AG04450 (cell line): ENCODE data around the gene MATN3. TPM values are rescaled to one million over a fixed set of nuclear protein-coding genes. Genes with fewer than 3 reads are reported as not detected.

Experiments used
- CTCF ChIA-PET: fragments of 300-600, 350-600 bp; formaldehyde crosslinking; extraction: SDS; loops from one replicate; lab custom pipeline; 2022; ENCODE audit warnings: antibody characterized with exemption, inconsistent platforms; lab: Charles Lee
- POLR2A ChIA-PET: fragments of 350-600 bp; formaldehyde crosslinking; extraction: SDS; loops from one replicate; lab custom pipeline; 2021; ENCODE audit warnings: antibody characterized with exemption, inconsistent platforms; lab: Yijun Ruan, JAX
- DNase-seq: peaks from one replicate; pipeline ENCODE4 v3.0.0-alpha.2; 2011; ENCODE audit warnings: low read depth, low spot score
- H3K27ac ChIP-seq: one replicate; pipeline ENCODE4 v1.5.1; 2012; ENCODE audit warnings: low read depth, low read length, control low read depth
- H3K27me3 ChIP-seq: one replicate; pipeline ENCODE4 v1.6.0; 2012; ENCODE audit warnings: low read length; ENCODE audit not compliant: control insufficient read depth, insufficient read depth
- H3K4me3 ChIP-seq: 2 replicates; pipeline ENCODE4 v1.5.1; 2011; ENCODE audit warnings: mild to moderate bottlenecking, low read depth, low read length, control low read depth
- H3K9me3 ChIP-seq: 2 replicates; pipeline ENCODE4 v1.5.1; 2012; ENCODE audit warnings: low read length; ENCODE audit not compliant: control insufficient read depth, insufficient read depth
- polyA plus RNA-seq: library from polyadenylated mRNA; depleted of rRNA; stranded (reverse); fragments of >200 nt; gene quantifications from 2 replicates; pipeline ENCODE4 v1.2.3, GENCODE V29; 2011
- TF ChIP-seq, protein P1 (sequence below): IDR thresholded peaks from 2 replicates; pipeline ENCODE4 v1.5.1; 2011; ENCODE audit warnings: low read depth, low read length, control low read depth, inconsistent platforms

MATN3 gene
- polyA plus RNA-seq, 1 experiment, result 2.7 TPM

DNA sequence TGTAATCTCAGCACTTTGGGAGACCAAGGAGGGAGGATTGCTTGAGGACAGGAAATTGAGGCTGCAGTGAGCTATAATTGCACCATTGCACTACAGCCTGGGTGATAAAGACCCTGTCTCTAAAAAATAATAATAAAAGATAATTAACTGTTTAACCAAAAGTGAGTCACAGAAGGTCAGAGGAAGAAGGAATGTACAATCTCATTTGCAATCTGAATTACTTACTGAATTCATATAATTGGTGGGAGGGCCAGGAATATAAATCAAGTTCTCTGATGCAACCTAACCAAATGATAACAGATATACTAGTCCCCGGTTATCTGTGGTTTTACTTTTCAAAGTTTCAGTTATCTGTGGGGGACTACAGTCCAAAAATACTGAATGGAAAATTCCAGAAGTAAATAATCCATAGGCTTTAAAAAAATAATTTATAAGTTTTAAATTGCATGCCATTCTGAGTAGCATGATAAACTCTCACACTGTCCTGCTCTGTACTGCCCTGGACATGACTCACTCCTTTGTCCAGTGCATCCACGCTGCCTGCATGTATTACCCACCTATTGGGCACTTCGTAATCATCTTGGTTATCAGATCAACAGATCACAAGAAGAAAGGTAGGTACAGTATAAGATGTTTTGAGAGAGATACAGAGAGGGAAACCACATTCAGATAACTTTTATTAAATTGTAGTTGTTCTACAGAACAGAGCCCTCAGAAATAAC, 12.8 kb upstream of the MATN3 start:
- no peak for DNase-seq
- TF ChIP-seq, protein P1, sequence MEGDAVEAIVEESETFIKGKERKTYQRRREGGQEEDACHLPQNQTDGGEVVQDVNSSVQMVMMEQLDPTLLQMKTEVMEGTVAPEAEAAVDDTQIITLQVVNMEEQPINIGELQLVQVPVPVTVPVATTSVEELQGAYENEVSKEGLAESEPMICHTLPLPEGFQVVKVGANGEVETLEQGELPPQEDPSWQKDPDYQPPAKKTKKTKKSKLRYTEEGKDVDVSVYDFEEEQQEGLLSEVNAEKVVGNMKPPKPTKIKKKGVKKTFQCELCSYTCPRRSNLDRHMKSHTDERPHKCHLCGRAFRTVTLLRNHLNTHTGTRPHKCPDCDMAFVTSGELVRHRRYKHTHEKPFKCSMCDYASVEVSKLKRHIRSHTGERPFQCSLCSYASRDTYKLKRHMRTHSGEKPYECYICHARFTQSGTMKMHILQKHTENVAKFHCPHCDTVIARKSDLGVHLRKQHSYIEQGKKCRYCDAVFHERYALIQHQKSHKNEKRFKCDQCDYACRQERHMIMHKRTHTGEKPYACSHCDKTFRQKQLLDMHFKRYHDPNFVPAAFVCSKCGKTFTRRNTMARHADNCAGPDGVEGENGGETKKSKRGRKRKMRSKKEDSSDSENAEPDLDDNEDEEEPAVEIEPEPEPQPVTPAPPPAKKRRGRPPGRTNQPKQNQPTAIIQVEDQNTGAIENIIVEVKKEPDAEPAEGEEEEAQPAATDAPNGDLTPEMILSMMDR, result no peak
- Histone ChIP-seq H3K27me3 (no peaks in the 10 kb centered on the region), H3K4me3 (no peak overlapping the region), H3K9me3 (peaks cover 11% of the 10 kb centered on the region), H3K27ac (no peak overlapping the region)
- ChIA-PET CTCF (interaction anchor here (2.8 kb wide), 1 partner anchor 10 kb away, joined by 23 read pairs; no protein-coding TSS in a partner anchor), POLR2A (no interaction called here)

DNA sequence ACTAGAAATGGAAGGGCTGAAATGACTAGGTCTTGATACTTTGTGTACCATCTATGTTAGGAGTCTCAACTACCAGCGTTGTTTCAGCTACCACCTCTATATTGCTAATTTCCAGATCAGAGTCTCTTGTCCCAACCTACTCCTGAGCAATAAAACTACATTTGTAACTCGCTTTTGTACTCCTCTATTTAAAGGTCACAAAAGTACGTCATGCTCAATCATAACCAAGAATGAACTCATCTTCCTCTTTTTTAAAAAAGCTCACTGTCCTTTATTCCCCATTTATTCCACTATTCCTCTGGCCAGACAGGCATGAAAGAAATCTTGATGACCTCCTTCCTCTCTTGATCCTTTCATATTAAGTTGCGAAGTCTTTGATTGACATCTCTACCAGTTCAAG, 11.2 kb upstream of the MATN3 start:
- H3K27me3 ChIP-seq, result no peaks in the 10 kb centered on the region
- POLR2A ChIA-PET, result no interaction called here
- no peak for DNase-seq
- no peak overlapping the region for H3K4me3 ChIP-seq
- H3K9me3 ChIP-seq, result peaks cover 9% of the 10 kb centered on the region
- TF ChIP-seq, protein P1, result no peak
- H3K27ac ChIP-seq, result no peak overlapping the region
- CTCF ChIA-PET, result interaction anchor here (0.7 to 2.8 kb wide), 2 partner anchors 9 to 75 kb away, joined by 3 to 23 read pairs; no protein-coding TSS in a partner anchor

DNA sequence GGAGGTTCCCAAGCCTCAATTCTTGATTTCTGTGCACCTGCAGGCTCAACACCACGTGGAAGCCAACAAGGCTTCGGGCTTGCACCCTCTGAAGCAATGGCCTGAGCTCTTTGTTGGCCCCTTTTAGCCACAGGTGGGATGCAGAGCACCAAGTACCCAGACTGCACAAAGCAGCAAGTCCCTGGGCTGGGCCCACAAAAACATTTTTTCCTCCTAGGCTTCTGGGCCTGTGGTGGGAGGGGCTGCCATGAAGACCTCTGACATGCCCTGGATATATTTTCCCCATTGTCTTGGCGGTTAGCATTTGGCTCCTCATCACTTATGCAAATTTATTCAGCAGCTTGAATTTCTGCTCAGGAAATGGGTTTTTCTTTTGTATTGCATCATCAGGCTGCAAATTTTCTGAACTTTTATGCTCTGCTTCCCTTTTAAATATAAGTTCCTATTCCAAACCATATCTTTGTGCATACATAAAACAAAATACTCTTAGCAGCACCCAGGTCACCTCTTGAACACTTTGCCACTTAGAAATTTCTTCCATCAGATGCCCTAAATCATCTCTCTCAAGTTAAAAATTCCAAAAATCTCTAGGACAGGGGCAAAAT, 9.0 kb upstream of the MATN3 start:
- ChIA-PET POLR2A (no interaction called here), CTCF (interaction anchor here (0.7 kb wide), 1 partner anchor 21 kb away, joined by 3 read pairs; no protein-coding TSS in a partner anchor)

DNA sequence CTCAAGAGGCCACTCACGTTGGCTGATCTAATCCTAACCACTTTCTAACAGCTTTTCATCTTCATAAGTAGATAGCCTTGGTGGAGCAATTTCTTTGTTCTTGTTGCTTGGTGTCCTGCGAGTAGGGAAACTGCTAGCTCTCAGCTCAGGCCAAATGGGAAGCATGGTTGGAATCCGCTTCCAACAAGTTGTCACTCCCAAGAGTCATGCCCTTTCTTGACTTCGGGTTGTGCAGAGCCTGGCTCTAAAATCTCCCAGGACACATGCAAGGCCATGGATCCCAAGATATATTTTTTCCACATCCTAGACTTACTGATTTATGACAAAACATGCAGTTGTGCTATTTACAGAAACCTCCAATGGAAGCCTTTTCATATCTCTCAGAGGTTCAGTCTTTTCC, 7.3 kb upstream of the MATN3 start:
- ChIA-PET CTCF (no interaction called here), POLR2A (no interaction called here)
- H3K27me3 ChIP-seq, result no peaks in the 10 kb centered on the region
- no peak overlapping the region for H3K4me3 ChIP-seq
- TF ChIP-seq, protein P1, result no peak
- no peak for DNase-seq
- no peak overlapping the region for H3K27ac ChIP-seq
- peaks cover 9% of the 10 kb centered on the region for H3K9me3 ChIP-seq

More for the DNA sequence above, 9.0 kb upstream of the MATN3 start:
- Histone ChIP-seq H3K9me3 (peaks cover 9% of the 10 kb centered on the region), H3K27me3 (no peaks in the 10 kb centered on the region), H3K4me3 (no peak overlapping the region), H3K27ac (no peak overlapping the region)
- no peak for DNase-seq
- TF ChIP-seq, protein P1, result no peak

DNA sequence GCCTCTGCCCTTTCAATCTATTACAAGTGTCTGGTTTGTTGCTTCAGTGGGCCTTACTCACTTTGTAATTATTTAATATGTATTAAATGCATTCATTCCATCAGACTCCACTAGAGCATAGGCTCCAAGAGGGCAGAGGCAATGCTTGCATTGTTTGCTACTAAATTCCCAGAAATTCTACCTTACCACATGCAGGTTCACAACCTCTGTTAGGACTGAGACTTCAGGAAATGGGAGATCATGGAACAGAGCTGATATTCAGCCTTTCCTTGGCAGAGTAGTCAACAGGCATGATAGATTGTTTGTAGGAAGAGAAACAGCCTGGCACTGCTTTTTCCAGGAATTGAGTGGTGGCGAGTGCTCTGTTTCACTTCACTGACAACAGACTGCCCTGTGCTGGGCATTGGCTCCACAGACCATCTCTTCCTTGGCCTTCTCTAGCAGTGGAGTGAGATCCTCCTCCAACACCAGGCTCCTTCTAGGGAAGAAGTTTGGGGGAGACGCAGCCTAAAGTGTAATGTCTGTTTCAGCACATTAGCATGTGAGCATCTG, 6.2 kb upstream of the MATN3 start:
- TF ChIP-seq, protein P1, result no peak
- no peak overlapping the region for H3K4me3 ChIP-seq
- ChIA-PET CTCF (no interaction called here), POLR2A (no interaction called here)
- peaks cover 9% of the 10 kb centered on the region for H3K9me3 ChIP-seq
- DNase-seq, result no peak
- H3K27me3 ChIP-seq, result no peaks in the 10 kb centered on the region
- H3K27ac ChIP-seq, result no peak overlapping the region
